ENCODE results near the gene UBN1.

Gene UBN1

GRCh38 chr16:4884972-4885874 is 37.9 kb downstream of the UBN1 start:
- ATAC-seq: no peak
- TF ChIP-seq PPARA (CRISPR knock-in tag; IDR thresholded peaks at IDR 0.05; ENCODE audit: borderline replicate concordance) (no peak), SNAI2 (CRISPR knock-in tag; IDR thresholded peaks at IDR 0.05) (no peak), PATZ1 (CRISPR knock-in tag; IDR thresholded peaks at IDR 0.05; ENCODE audit: borderline replicate concordance) (no peak), ZNF70 (CRISPR knock-in tag; IDR thresholded peaks at IDR 0.05) (no peak), CSDC2 (CRISPR knock-in tag; IDR thresholded peaks at IDR 0.05) (no peak), BACH2 (CRISPR knock-in tag; IDR thresholded peaks at IDR 0.05; ENCODE audit: borderline replicate concordance) (no peak), ZFP3 (CRISPR knock-in tag; IDR thresholded peaks at IDR 0.05) (no peak), ZFP30 (CRISPR knock-in tag; IDR thresholded peaks at IDR 0.05) (no peak), GLIS3 (CRISPR knock-in tag; IDR thresholded peaks at IDR 0.05) (no peak), CREB5 (CRISPR knock-in tag; IDR thresholded peaks at IDR 0.05; ENCODE audit: low read depth) (no peak), TSHZ2 (CRISPR knock-in tag; IDR thresholded peaks at IDR 0.05) (no peak), ZC3H10 (CRISPR knock-in tag; IDR thresholded peaks at IDR 0.05) (no peak), CSRNP3 (CRISPR knock-in tag; IDR thresholded peaks at IDR 0.05) (no peak), TCF4 (CRISPR knock-in tag; IDR thresholded peaks at IDR 0.05; ENCODE audit: borderline replicate concordance) (no peak), POU6F1 (CRISPR knock-in tag; IDR thresholded peaks at IDR 0.05; ENCODE audit: borderline replicate concordance, low read depth) (no peak), ESRRG (CRISPR knock-in tag; IDR thresholded peaks at IDR 0.05) (no peak), RARB (CRISPR knock-in tag; IDR thresholded peaks at IDR 0.05) (no peak), OSR1 (CRISPR knock-in tag; IDR thresholded peaks at IDR 0.05) (no peak)

- TF ChIP-seq TSHZ2 (CRISPR knock-in tag; IDR thresholded peaks at IDR 0.05): no peak
- no peak for TF ChIP-seq ZC3H10 (CRISPR knock-in tag; IDR thresholded peaks at IDR 0.05)
- TF ChIP-seq ZNF70 (CRISPR knock-in tag; IDR thresholded peaks at IDR 0.05): no peak
- TF ChIP-seq OSR1 (CRISPR knock-in tag; IDR thresholded peaks at IDR 0.05): no peak
- ATAC-seq: no peak
Measured at GRCh38 chr16:4886151-4886550, 38.9 kb downstream of the UBN1 start.
